HepG2 (cell line): Measurements from ENCODE around the gene CDH23. TPM values are rescaled to one million over a fixed set of nuclear protein-coding genes. Genes with fewer than 3 reads are reported as not detected.

Experiments used
- ATRX ChIP-seq: sonication (generic); formaldehyde crosslinking; IDR thresholded peaks from 2 replicates; pipeline ENCODE4 v1.4.0; 2020; ENCODE audit warnings: missing genetic modification reagents, borderline replicate concordance
- ZNF225 ChIP-seq: sonication (generic); formaldehyde crosslinking; IDR thresholded peaks from 2 replicates; pipeline ENCODE4 v1.4.0; 2020; ENCODE audit warnings: mild to moderate bottlenecking, missing genetic modification reagents
- polyA plus RNA-seq, 8 experiments: library from polyadenylated mRNA; depleted of rRNA in 3 of 8; stranded (reverse) in 7 of 8; unstranded in 1 of 8; fragments of >200 nt; fragmentation: Illumina TruSeq in 4 of 8; extraction: Trizol in 4 of 8; gene quantifications; 2 replicates each; pipeline versions ENCODE4 v1.2.1 to v1.2.3, GENCODE V29; 2011 to 2016; ENCODE audit warnings: low read depth in 4 of 8, missing spikeins in 1 of 8, mixed read lengths in 1 of 8; ENCODE audit not compliant: insufficient read depth in 1 of 8
- total RNA-seq, 5 experiments: library from RNA; depleted of rRNA; stranded (reverse); fragments of >200 nt; fragmentation: Illumina TruSeq; extraction: Trizol; gene quantifications; 2 replicates each; pipeline ENCODE4 v1.2.3, GENCODE V29; 2016; ENCODE audit warnings: low read depth in 1 of 5
- TF ChIP-seq, protein P1 (sequence below), 2 experiments: IDR thresholded peaks; 2 replicates each; pipeline ENCODE4 v1.6.1; 2011 to 2012; ENCODE audit warnings: low read length in 2 of 2, borderline replicate concordance in 1 of 2, low read depth in 1 of 2, mild to moderate bottlenecking in 1 of 2, moderate library complexity in 1 of 2
- TF ChIP-seq, protein P2 (sequence below): sonication (generic); formaldehyde crosslinking; IDR thresholded peaks from 2 replicates; pipeline ENCODE4 v1.4.0; 2020; ENCODE audit warnings: missing genetic modification reagents, mild to moderate bottlenecking, borderline replicate concordance

Gene CDH23
- total and polyA plus RNA-seq, 2 of the 13 experiments (the other 11 are each of a cell fraction or from before 2014, with no cell fraction given): 0.13 TPM; not detected in 1

DNA sequence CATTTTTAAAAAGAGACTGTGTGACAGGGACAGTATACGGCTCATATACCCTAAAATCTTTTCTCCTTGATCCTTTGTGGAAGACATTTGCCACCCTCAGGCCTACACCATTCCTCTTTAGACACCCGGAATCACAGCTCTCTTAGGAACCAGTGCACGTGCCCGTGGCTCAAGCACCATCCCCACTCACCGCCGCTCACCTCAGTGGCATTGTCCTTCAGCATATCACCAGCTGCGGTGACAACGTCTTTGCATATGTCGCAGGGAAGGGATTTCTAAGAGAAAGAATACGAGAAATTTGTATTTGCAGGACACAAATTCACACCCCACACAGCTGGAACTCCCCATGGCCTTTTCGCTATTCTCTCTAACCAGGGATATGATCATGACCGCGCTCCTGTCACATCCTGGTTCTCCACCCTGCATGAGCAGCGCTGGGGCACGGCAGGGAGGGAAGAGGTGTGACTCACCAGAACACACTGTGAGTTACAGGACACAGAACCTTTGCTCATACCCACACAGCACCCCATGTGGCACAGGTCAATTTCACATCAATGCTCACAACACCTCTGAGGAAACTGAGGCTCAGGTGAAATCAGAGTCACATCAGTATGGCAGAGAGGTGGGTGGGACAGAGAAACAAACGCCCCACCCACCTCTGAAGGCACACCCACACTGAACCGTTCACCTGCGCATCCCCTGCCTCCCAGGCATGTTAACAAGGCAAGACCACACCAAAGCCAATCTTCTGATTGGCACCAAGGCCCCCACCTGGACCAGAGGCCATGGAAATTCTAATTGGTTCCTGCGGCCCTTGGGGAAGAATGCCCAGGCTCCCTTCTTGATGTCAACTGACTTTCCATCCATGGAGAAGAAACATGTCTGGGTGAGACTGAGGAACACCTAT is 435.2 kb downstream of the CDH23 start (continued):
- no peak for TF ChIP-seq ATRX (CRISPR knock-in tag)
- TF ChIP-seq ZNF225 (CRISPR knock-in tag): no peak
- TF ChIP-seq, protein P1, sequence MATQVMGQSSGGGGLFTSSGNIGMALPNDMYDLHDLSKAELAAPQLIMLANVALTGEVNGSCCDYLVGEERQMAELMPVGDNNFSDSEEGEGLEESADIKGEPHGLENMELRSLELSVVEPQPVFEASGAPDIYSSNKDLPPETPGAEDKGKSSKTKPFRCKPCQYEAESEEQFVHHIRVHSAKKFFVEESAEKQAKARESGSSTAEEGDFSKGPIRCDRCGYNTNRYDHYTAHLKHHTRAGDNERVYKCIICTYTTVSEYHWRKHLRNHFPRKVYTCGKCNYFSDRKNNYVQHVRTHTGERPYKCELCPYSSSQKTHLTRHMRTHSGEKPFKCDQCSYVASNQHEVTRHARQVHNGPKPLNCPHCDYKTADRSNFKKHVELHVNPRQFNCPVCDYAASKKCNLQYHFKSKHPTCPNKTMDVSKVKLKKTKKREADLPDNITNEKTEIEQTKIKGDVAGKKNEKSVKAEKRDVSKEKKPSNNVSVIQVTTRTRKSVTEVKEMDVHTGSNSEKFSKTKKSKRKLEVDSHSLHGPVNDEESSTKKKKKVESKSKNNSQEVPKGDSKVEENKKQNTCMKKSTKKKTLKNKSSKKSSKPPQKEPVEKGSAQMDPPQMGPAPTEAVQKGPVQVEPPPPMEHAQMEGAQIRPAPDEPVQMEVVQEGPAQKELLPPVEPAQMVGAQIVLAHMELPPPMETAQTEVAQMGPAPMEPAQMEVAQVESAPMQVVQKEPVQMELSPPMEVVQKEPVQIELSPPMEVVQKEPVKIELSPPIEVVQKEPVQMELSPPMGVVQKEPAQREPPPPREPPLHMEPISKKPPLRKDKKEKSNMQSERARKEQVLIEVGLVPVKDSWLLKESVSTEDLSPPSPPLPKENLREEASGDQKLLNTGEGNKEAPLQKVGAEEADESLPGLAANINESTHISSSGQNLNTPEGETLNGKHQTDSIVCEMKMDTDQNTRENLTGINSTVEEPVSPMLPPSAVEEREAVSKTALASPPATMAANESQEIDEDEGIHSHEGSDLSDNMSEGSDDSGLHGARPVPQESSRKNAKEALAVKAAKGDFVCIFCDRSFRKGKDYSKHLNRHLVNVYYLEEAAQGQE (IDR thresholded peaks at IDR 0.05; ENCODE audit: borderline replicate concordance in 1 of 2, low read depth in 1 of 2, low read length in 2 of 2): no peak
- TF ChIP-seq, protein P2, sequence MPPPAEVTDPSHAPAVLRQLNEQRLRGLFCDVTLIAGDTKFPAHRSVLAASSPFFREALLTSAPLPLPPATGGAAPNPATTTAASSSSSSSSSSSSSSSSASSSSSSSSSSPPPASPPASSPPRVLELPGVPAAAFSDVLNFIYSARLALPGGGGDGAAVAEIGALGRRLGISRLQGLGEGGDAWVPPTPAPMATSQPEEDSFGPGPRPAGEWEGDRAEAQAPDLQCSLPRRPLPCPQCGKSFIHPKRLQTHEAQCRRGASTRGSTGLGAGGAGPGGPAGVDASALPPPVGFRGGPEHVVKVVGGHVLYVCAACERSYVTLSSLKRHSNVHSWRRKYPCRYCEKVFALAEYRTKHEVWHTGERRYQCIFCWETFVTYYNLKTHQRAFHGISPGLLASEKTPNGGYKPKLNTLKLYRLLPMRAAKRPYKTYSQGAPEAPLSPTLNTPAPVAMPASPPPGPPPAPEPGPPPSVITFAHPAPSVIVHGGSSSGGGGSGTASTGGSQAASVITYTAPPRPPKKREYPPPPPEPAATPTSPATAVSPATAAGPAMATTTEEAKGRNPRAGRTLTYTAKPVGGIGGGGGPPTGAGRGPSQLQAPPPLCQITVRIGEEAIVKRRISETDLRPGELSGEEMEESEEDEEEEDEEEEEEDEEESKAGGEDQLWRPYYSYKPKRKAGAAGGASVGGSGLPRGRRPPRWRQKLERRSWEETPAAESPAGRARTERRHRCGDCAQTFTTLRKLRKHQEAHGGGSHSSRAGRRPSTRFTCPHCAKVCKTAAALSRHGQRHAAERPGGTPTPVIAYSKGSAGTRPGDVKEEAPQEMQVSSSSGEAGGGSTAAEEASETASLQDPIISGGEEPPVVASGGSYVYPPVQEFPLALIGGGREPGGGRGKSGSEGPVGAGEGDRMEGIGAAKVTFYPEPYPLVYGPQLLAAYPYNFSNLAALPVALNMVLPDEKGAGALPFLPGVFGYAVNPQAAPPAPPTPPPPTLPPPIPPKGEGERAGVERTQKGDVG (CRISPR knock-in tag): no peak
